LNCAP (cell line): Measurements from ENCODE around the gene SEC22A.

Source experiments
- TF ChIP-seq, protein P1 (sequence below): fragments of 450-650 bp; IDR thresholded peaks from 2 replicates; pipeline ENCODE4 v1.5.1; 2017; ENCODE audit warnings: mild to moderate bottlenecking

Gene SEC22A

DNA sequence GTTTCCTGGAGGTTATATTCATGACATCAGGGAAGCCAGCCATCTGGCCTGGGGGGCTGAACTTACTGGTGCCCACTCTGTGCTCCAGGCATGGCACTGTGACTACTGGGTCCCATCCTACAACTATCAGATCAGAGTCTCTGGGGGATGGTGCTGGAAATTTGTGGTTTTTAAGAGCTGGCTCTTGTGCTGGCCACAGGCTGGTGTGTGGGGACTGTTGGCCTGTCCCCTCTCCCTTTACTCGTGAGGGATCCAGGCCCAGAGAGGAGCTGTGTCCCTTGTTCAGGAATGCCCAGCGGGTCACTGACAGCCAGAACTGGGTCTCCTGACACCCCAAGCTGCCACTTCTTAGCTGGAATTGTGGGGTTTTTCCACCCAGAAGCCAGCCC, 44.5 kb upstream of the SEC22A start:
- TF ChIP-seq, protein P1, sequence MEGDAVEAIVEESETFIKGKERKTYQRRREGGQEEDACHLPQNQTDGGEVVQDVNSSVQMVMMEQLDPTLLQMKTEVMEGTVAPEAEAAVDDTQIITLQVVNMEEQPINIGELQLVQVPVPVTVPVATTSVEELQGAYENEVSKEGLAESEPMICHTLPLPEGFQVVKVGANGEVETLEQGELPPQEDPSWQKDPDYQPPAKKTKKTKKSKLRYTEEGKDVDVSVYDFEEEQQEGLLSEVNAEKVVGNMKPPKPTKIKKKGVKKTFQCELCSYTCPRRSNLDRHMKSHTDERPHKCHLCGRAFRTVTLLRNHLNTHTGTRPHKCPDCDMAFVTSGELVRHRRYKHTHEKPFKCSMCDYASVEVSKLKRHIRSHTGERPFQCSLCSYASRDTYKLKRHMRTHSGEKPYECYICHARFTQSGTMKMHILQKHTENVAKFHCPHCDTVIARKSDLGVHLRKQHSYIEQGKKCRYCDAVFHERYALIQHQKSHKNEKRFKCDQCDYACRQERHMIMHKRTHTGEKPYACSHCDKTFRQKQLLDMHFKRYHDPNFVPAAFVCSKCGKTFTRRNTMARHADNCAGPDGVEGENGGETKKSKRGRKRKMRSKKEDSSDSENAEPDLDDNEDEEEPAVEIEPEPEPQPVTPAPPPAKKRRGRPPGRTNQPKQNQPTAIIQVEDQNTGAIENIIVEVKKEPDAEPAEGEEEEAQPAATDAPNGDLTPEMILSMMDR: no peak

DNA sequence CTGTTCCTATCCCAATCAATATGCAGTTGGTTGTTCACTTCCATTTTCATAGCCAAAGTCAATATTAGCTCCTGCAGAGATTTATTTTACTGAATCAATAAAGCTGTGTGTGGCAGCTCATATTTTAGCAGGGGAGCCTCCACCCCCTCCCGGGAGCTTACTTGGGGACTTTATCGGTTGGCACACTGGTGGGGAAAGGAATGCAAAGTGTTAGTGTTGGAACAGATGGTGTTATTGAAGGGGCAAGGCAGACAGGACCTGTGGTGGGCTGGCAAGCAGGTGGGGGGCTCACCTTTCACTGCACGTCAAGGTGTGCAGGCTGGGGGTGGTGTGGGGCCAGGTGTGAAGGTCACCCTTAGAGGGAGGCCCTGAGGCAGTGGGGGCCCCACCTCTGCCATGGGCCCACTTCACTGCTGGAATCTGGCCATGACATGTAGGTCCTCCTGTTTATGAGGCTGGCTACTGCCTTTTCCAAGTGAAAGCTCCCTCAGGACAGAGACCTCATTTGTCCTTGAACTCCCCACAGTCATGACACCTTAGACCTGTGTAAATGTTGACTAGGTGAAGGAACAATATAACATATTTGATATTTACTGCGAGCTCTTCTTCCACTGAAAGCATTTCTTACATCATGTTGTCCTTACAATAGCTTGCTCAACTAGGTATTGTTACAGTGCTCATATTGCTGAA, 44.0 kb upstream of the SEC22A start:
- TF ChIP-seq, protein P1: no peak

DNA sequence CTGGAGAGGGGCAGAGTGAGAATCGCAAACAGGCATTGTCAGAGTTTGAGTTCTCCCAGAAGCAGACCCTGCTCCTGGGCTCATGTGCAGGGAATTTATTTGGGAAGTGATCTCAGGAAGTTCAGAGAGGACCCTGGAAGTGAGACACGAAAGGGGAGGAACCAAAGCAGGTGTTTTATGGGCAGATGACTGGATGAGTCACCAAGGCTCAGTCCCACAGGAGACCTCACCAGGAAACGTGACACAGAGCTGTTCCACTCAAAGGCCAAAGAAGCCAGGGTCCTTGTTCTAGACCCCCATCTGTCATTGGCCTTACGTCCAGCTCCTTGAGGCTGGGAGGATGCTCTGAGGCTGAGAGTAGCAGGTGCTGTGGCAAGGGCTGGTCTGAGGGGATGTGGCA, 43.4 kb upstream of the SEC22A start:
- TF ChIP-seq, protein P1: no peak

DNA sequence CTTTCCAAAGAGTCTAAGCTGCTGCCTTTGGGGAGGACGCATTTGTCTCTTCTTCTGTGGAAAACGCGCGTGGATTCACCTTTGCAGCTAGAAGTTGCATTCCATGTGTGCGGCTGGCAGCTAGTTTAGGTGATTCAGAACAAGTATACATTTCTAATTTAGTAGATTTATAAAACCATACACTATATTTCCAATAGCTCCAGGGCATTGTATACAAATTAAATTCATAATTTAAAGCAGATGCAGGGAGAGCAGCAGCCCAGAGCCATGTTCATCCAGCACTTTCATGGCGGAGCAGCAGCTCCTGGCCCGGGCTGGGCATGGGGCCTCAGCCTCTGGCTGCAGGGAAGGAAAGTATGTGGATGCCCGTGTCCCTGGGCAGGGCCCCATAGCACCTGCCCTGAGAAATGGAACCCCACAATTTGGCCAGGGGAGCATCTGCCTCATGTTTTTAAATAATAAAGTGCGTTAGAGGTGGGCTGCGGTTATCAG, 42.8 kb upstream of the SEC22A start:
- TF ChIP-seq, protein P1: no peak

DNA sequence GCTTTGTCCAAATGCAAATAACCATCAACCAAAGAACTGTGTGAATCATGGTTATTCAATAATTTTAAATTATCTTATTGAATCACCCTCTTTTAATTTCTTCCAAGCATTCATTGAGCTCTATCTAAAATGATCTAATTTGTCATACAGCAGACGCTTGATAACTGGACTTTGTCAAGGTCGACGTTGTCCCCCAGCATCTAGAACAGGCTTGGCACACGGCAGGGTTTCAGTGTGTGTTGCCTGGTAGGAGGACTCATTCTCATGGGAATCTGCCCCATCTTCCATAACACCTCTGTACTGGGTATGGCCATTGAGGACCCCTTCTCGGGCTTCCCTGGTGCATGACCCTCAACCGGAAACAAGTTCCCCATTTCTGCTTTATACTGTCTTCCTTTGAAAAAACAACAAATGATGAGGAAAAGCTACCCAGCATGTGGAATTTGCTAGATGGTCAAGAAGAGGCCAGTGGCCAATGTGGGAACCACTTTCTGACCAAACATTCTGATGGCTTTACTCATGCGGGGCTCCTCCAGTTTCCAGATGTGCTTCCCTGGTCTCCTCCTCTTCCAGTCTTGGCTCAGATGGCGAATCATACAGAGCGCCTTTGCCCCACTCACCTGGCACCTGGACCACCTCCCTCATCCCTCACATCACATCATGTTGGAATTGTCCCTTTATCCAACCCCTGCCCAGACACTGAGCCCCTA, 41.7 kb upstream of the SEC22A start:
- TF ChIP-seq, protein P1: no peak

DNA sequence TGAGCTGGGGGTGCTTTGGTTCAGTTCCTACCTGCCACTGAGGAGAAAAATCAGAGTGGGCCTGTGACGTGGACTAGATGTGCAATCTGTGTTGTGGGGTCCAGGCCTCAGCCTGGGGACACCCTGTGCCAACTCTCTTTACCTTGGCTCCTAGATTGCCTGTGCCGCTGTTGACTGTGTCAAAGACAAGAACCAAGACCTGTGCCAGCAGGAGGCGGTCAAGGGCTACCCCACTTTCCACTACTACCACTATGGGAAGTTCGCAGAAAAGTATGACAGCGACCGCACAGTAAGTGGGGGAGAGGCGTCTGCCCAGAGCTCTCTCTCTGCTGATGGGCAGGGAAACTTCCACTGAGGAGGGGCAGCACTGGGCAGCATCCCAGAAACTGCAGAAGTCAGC, 40.6 kb upstream of the SEC22A start:
- TF ChIP-seq, protein P1: 0 out of 2 replicates have a peak, but pooled peaks have one; percentile 10

DNA sequence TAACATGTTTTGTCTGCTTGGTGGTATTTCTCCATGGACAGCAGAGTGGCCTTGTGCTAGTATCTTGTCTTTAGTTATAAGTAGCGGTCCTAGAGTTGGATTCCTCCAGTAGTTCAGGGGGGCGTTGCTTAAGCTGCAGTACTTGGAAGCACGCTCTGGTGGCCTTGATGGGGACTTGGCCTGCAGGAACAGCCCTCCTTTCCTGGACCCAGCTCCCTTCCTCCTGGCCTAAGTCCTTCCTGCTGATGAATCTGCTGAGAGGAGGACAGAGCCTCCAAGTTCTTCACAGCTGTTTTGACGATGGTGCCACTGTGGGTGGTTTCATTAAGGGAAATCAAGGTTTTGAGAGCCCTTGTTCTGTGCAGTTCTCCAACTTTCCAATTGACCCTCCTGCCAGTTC, 38.6 kb upstream of the SEC22A start:
- TF ChIP-seq, protein P1: no peak
